CD8-positive, alpha-beta memory T cell (primary cell): ENCODE measurements around the gene ARMH4. TPM values are rescaled to one million over a fixed set of nuclear protein-coding genes. Genes with fewer than 3 reads are reported as not detected.

Experiments used
- CTCF ChIA-PET: fragments of 350-600 bp; sonication (Branson Sonifier 250); formaldehyde crosslinking; loops from one replicate; lab custom pipeline; 2021; ENCODE audit warnings: antibody characterized with exemption; lab: Charles Lee
- POLR2A ChIA-PET: fragments of 350-600 bp; sonication (Branson Sonifier 250); formaldehyde crosslinking; loops from one replicate; lab custom pipeline; 2021; ENCODE audit warnings: antibody characterized with exemption; lab: Charles Lee
- DNase-seq, 5 donors: peaks; one replicate each; pipeline versions ENCODE4 v3.0.0 to v3.0.0-alpha.2; 2020 to 2022; ENCODE audit warnings: mixed read lengths in 1 of 5
- H3K27ac ChIP-seq: one replicate; pipeline ENCODE4 v1.7.0; 2013; ENCODE audit warnings: low read depth, mild to moderate bottlenecking, low read length, moderate library complexity
- H3K27me3 ChIP-seq: 2 replicates; pipeline ENCODE4 v1.7.0; 2013; ENCODE audit warnings: low read length, mild to moderate bottlenecking; ENCODE audit not compliant: insufficient read depth, poor library complexity, severe bottlenecking
- H3K36me3 ChIP-seq: 2 replicates; pipeline ENCODE4 v1.7.0; 2013; ENCODE audit warnings: mild to moderate bottlenecking, low read length, moderate library complexity; ENCODE audit not compliant: insufficient read depth
- H3K4me1 ChIP-seq: 2 replicates; pipeline ENCODE4 v1.7.0; 2013; ENCODE audit warnings: mild to moderate bottlenecking, low read length, moderate library complexity; ENCODE audit not compliant: insufficient read depth
- H3K4me3 ChIP-seq: 2 replicates; pipeline ENCODE4 v1.7.0; 2013; ENCODE audit warnings: mild to moderate bottlenecking, low read length
- H3K9me3 ChIP-seq: 2 replicates; pipeline ENCODE4 v1.7.0; 2013; ENCODE audit warnings: mild to moderate bottlenecking, low read length
- H3K27ac Mint-ChIP-seq, 8 donors: one replicate each; pipeline ENCODE4 v1.8.0; 2020 to 2021; ENCODE audit warnings: mixed read lengths in 8 of 8, mild to moderate bottlenecking in 6 of 8, inconsistent platforms in 3 of 8, moderate library complexity in 3 of 8
- H3K27me3 Mint-ChIP-seq, 2 donors: one replicate each; pipeline ENCODE4 v1.8.0; 2020 to 2021; ENCODE audit warnings: mixed read lengths in 2 of 2, mild to moderate bottlenecking in 1 of 2, moderate library complexity in 1 of 2
- H3K36me3 Mint-ChIP-seq, 3 donors: one replicate each; pipeline ENCODE4 v1.8.0; 2020 to 2021; ENCODE audit warnings: mixed read lengths in 3 of 3, inconsistent platforms in 1 of 3, mild to moderate bottlenecking in 1 of 3
- H3K4me1 Mint-ChIP-seq, 3 donors: one replicate each; pipeline ENCODE4 v1.8.0; 2020 to 2021; ENCODE audit warnings: mixed read lengths in 3 of 3, inconsistent platforms in 1 of 3, mild to moderate bottlenecking in 1 of 3
- H3K4me3 Mint-ChIP-seq, 7 donors: one replicate each; pipeline ENCODE4 v1.8.0; 2020 to 2021; ENCODE audit warnings: mixed read lengths in 7 of 7, mild to moderate bottlenecking in 6 of 7, moderate library complexity in 4 of 7, inconsistent platforms in 2 of 7
- H3K9me3 Mint-ChIP-seq, 5 donors: one replicate each; pipeline ENCODE4 v1.8.0; 2020 to 2022; ENCODE audit warnings: mixed read lengths in 5 of 5, mild to moderate bottlenecking in 3 of 5, moderate library complexity in 2 of 5, inconsistent platforms in 1 of 5
- polyA plus RNA-seq: library from polyadenylated mRNA; unstranded; fragments of 300-500 nt; fragmentation: Illumina TruSeq; gene quantifications from one replicate; pipeline ENCODE4 v1.2.3, GENCODE V29; 2021
- total RNA-seq, 2 experiments: library from RNA; stranded (reverse); gene quantifications; one replicate each; pipeline ENCODE4 v1.2.3, GENCODE V29; 2021

Gene ARMH4
- total and polyA plus RNA-seq, 3 experiments from 2014 or later: 1.2 TPM; not detected in 2

DNA sequence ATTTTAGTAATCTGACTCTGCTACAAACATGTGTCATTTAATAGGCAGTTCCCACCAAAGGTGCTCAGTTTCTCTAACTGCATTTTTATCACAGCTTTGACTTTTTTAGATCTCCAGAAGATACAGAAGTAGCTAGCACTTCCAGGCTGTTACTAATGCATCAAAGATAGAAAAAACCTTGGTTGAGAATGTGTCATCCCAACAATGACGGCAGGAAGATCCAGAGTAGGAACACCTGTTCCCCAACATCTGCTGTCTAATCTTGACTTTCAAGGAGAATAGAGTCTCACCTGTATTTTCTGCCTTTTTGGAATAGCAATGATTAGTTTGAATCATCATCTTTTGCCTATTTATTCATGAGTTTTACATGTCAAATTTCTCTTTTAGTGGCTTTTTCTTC is 45.0 kb downstream of the ARMH4 start:
- no peaks in the 10 kb centered on the region for H3K27me3 ChIP-seq
- Mint-ChIP-seq H3K27ac (no peak overlapping the region), H3K9me3 (no peaks in the 10 kb centered on the region), H3K4me3 (no peak overlapping the region), H3K36me3 (no peaks in the 10 kb centered on the region), H3K27me3 (peaks cover 0 to 21% of the 10 kb centered on the region in 2 donors), H3K4me1 (no peaks in the 10 kb centered on the region)
- no peaks in the 10 kb centered on the region for H3K9me3 ChIP-seq
- DNase-seq: no peak
- ChIA-PET CTCF (interaction anchor here (4.3 kb wide), 1 partner anchor 288 kb away, joined by 17 read pairs; the partner anchor contains the start of gene TOMM20L), POLR2A (no interaction called here)
- no peak overlapping the region for H3K27ac ChIP-seq
- H3K36me3 ChIP-seq: no peaks in the 10 kb centered on the region
- H3K4me3 ChIP-seq: no peak overlapping the region
- no peaks in the 10 kb centered on the region for H3K4me1 ChIP-seq

- no peak overlapping the region for H3K4me3 ChIP-seq
- CTCF ChIA-PET: interaction anchor here (4.3 kb wide), 1 partner anchor 289 kb away, joined by 17 read pairs; the partner anchor contains the start of gene TOMM20L
- H3K27ac ChIP-seq: no peak overlapping the region
- Mint-ChIP-seq H3K27ac (no peak overlapping the region), H3K36me3 (no peaks in the 10 kb centered on the region), H3K9me3 (no peaks in the 10 kb centered on the region), H3K4me1 (no peaks in the 10 kb centered on the region), H3K27me3 (peaks cover 0 to 21% of the 10 kb centered on the region in 2 donors), H3K4me3 (no peak overlapping the region)
- no peaks in the 10 kb centered on the region for H3K36me3 ChIP-seq
- DNase-seq: no peak
- POLR2A ChIA-PET: no interaction called here
- H3K27me3 ChIP-seq: no peaks in the 10 kb centered on the region
- no peaks in the 10 kb centered on the region for H3K9me3 ChIP-seq
- H3K4me1 ChIP-seq: no peaks in the 10 kb centered on the region
Observed at GRCh38 chr14:58106446-58106845, 45.6 kb downstream of the ARMH4 start.

- ChIA-PET POLR2A (no interaction called here), CTCF (no interaction called here)
- Histone ChIP-seq H3K27me3 (no peaks in the 10 kb centered on the region), H3K27ac (no peak overlapping the region), H3K9me3 (no peaks in the 10 kb centered on the region), H3K4me3 (no peak overlapping the region), H3K36me3 (no peaks in the 10 kb centered on the region), H3K4me1 (no peaks in the 10 kb centered on the region)
- Mint-ChIP-seq H3K9me3 (no peaks in the 10 kb centered on the region), H3K27ac (no peak overlapping the region), H3K4me3 (no peak overlapping the region), H3K27me3 (peaks cover 0 to 21% of the 10 kb centered on the region in 2 donors), H3K4me1 (no peaks in the 10 kb centered on the region), H3K36me3 (no peaks in the 10 kb centered on the region)
- DNase-seq: no peak
Observed at GRCh38 chr14:58104808-58105207, 47.2 kb downstream of the ARMH4 start.

DNA sequence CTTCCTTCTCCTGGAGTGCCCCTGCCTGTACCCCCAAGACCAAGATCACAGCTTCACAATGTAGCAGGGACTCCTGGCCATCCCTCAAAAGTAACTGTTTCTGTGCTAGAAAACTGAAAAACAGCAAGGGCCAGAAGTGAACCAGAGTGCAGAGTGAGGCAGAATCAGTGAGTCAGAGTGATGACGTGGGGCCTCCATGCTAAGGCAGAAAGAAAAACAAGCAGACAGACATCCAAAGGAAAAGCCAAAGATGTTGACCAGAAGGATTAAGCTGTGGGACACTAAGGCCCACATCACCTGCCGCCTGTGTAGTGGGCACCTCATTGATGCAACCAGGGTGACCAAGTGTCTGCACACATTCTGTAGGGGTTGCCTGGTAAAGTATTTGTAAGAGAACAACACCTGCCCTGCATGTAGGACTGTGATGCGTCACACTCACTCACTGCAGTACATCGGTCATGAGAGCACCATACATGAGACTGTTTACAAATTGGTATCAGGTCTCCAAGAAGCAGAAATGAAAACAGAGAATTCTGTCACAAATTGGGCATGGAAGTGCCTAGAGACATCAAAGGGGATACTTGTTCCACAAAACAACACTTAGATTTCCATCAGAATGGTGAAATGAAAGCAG is 51.2 kb downstream of the ARMH4 start:
- no peaks in the 10 kb centered on the region for H3K36me3 Mint-ChIP-seq
- no peaks in the 10 kb centered on the region for H3K36me3 ChIP-seq
- ChIA-PET POLR2A (no interaction called here), CTCF (no interaction called here)
- no peak overlapping the region for H3K27ac ChIP-seq
- no peaks in the 10 kb centered on the region for H3K4me1 ChIP-seq
- H3K4me1 Mint-ChIP-seq: no peaks in the 10 kb centered on the region
- H3K27me3 Mint-ChIP-seq: peaks cover 4 to 21% of the 10 kb centered on the region in 2 donors
- no peaks in the 10 kb centered on the region for H3K27me3 ChIP-seq
- no peaks in the 10 kb centered on the region for H3K9me3 ChIP-seq
- H3K27ac Mint-ChIP-seq: no peak overlapping the region
- H3K4me3 ChIP-seq: no peak overlapping the region
- H3K9me3 Mint-ChIP-seq: no peaks in the 10 kb centered on the region
- H3K4me3 Mint-ChIP-seq: no peak overlapping the region
- no peak for DNase-seq

DNA sequence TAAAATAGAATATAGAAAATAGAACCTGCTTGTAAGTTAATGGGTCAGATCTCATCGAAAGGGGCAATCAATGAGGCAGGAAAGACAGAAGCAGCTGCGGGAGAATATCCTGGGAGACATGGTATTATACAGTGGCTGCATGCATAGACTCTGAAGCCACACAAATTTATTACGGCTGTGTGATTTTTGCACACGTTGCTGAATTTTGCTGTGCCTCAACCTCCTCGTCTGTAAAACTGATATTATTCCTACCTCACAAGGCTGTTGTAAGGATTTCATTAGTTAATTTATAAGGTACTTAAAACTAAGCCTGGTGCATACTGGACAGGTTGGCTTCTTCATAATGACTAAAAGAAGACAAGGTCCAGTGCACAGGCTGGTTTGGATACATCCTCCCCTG is 52.3 kb downstream of the ARMH4 start:
- ChIA-PET CTCF (no interaction called here), POLR2A (no interaction called here)
- H3K27ac Mint-ChIP-seq: no peak overlapping the region
- H3K27me3 ChIP-seq: no peaks in the 10 kb centered on the region
- no peaks in the 10 kb centered on the region for H3K4me1 Mint-ChIP-seq
- no peak overlapping the region for H3K27ac ChIP-seq
- no peaks in the 10 kb centered on the region for H3K36me3 ChIP-seq
- peaks cover 5 to 17% of the 10 kb centered on the region in 2 donors for H3K27me3 Mint-ChIP-seq
- no peak overlapping the region for H3K4me3 ChIP-seq
- no peaks in the 10 kb centered on the region for H3K4me1 ChIP-seq
- DNase-seq: no peak
- H3K9me3 Mint-ChIP-seq: no peaks in the 10 kb centered on the region
- no peak overlapping the region for H3K4me3 Mint-ChIP-seq
- H3K9me3 ChIP-seq: no peaks in the 10 kb centered on the region
- H3K36me3 Mint-ChIP-seq: no peaks in the 10 kb centered on the region

GRCh38 chr14:58098507-58098906 is 53.5 kb downstream of the ARMH4 start:
- no peaks in the 10 kb centered on the region for H3K9me3 ChIP-seq
- Mint-ChIP-seq H3K27ac (no peak overlapping the region), H3K4me1 (no peaks in the 10 kb centered on the region), H3K9me3 (no peaks in the 10 kb centered on the region), H3K36me3 (no peaks in the 10 kb centered on the region), H3K27me3 (peaks cover 7 to 10% of the 10 kb centered on the region in 2 donors), H3K4me3 (no peak overlapping the region)
- no peaks in the 10 kb centered on the region for H3K27me3 ChIP-seq
- H3K4me1 ChIP-seq: no peaks in the 10 kb centered on the region
- H3K4me3 ChIP-seq: no peak overlapping the region
- ChIA-PET POLR2A (no interaction called here), CTCF (no interaction called here)
- H3K27ac ChIP-seq: no peak overlapping the region
- no peaks in the 10 kb centered on the region for H3K36me3 ChIP-seq
- no peak for DNase-seq

DNA sequence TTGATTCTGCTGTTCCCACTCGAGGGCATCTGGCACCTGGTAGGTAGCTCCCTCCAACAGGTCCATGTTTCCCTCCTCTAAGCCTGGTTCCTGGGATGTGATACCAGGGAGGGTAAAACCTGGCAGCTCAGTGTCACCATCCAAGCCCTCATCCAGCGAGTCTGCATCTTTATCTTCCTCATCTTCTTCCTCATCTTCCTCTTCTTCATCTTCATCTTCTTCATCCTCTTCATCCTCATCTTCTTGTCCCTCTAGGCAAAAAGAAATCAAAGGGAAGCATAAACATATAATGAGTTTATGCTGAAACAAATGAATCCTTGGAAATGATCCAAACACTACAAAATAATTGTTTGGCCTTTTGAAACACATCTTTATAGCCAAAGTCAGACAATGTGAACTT is 55.3 kb downstream of the ARMH4 start:
- H3K4me1 ChIP-seq: no peaks in the 10 kb centered on the region
- CTCF ChIA-PET: no interaction called here
- Mint-ChIP-seq H3K4me3 (no peak overlapping the region), H3K27me3 (peaks cover 7 to 10% of the 10 kb centered on the region in 2 donors), H3K27ac (no peak overlapping the region), H3K4me1 (no peaks in the 10 kb centered on the region), H3K9me3 (no peaks in the 10 kb centered on the region), H3K36me3 (no peaks in the 10 kb centered on the region)
- H3K27ac ChIP-seq: no peak overlapping the region
- no peaks in the 10 kb centered on the region for H3K36me3 ChIP-seq
- no peaks in the 10 kb centered on the region for H3K27me3 ChIP-seq
- no peak for DNase-seq
- H3K9me3 ChIP-seq: no peaks in the 10 kb centered on the region
- POLR2A ChIA-PET: no interaction called here
- H3K4me3 ChIP-seq: no peak overlapping the region

GRCh38 chr14:58091883-58092630 is 60.0 kb downstream of the ARMH4 start:
- Mint-ChIP-seq H3K4me1 (no peaks in the 10 kb centered on the region), H3K9me3 (no peaks in the 10 kb centered on the region)

More at GRCh38 chr14:58091883-58092630, 60.0 kb downstream of the ARMH4 start:
- Histone ChIP-seq H3K27me3 (no peaks in the 10 kb centered on the region), H3K4me1 (no peaks in the 10 kb centered on the region), H3K4me3 (no peak overlapping the region), H3K36me3 (no peaks in the 10 kb centered on the region), H3K9me3 (no peaks in the 10 kb centered on the region), H3K27ac (no peak overlapping the region)
- ChIA-PET POLR2A (no interaction called here), CTCF (no interaction called here)
- no peaks in the 10 kb centered on the region for H3K36me3 Mint-ChIP-seq
- peaks cover 6 to 21% of the 10 kb centered on the region in 2 donors for H3K27me3 Mint-ChIP-seq
- no peak for DNase-seq
- H3K27ac Mint-ChIP-seq: no peak overlapping the region
- H3K4me3 Mint-ChIP-seq: no peak overlapping the region
